Measurements from ENCODE around the gene HYCC2.
"Not testable (repeated sequence)": the region's sequence is repeated elsewhere in the genome, so short reads cannot be mapped to it uniquely, and the experiment has no call there.

Gene HYCC2

GRCh38 chr2:201071479-201072200 lies at the start of gene HYCC2, which contains the start of gene NDUFB3:
TSS of gene HYCC2 (minus strand) at chr2:201071671. CDS start at chr2:201024009, 47,662 bp downstream.
TSS of gene NDUFB3 (plus strand) at chr2:201072001. CDS start at chr2:201078883, 6,882 bp downstream.
- DNase-seq: peak; percentile 97

- no peak for DNase-seq
These were observed 47.7 kb upstream of the HYCC2 start for GRCh38 chr2:201118961-201119854.

- peak; percentile 85 for DNase-seq
These were observed 46.9 kb upstream of the HYCC2 start for GRCh38 chr2:201118121-201118960.

GRCh38 chr2:201117735-201118094 lies 46.2 kb upstream of the HYCC2 start:
- not testable (repeated sequence) for DNase-seq

DNA sequence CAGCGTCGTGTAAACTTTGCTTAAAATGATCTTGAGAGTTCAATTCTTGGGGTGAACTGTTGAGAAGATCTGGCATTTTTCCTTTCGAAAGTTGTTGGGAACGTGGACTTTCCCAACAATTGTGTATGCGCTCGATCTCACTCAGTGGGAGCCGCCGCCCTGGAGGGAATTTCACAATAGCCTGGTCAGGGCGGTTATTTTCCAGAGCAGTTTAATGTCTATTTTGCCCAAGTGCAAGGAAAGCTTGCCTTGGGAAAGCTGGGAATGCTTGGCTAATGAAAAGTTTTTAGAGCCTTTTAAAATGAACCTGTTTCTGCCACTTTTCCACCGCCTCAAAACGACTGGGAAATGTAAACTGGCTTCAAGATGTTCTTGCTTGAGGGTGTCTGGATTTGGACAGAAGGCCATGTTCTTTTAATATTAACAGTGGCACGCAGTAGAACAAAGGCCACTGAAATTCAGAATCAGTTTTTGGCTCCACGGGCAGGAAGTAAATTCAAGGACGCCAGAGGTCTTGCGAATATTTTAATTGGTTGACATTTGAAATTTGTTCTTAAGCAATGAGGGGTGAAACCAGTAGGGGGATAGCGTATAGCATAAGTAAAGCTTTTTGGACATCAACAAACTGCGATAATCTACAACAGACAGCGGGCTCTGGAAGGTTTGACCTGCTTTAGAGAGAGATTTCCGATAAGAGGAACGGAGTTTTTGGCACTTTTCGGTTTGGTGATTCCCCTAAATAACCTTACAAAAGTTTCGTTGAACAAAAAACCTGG lies 45.7 kb upstream of the HYCC2 start:
- peak; percentile 56 for DNase-seq

DNA sequence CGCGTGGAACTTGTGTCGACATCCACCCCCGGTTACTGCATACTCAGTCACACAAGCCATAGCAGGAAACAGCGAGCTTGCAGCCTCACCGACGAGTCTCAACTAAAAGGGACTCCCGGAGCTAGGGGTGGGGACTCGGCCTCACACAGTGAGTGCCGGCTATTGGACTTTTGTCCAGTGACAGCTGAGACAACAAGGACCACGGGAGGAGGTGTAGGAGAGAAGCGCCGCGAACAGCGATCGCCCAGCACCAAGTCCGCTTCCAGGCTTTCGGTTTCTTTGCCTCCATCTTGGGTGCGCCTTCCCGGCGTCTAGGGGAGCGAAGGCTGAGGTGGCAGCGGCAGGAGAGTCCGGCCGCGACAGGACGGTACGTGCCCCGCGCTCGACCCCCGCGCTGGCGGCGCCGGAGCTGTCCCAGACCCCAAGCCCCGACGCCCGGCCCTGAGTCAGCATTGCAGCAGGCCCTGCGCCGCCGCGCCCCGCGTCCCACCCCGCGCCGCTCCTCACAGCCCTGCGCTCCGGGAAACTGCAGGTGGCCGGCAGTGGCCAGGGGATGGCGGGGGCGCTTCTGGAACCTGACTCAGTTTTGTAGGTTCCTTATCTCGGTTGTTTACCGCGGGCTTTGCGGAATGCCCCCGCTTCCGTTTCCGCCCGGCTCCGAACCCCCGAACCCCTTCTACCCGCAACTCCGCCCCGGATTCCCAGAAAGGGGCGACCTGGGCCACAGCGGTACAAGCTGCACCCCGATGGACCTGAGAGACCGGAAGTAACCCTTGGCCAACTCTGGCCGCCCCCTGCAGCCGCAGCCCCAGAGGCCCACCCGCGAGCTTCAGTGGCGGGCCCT lies 44.9 kb upstream of the HYCC2 start, which contains the start of gene CFLAR:
CFLAR (plus strand) TSS at position 50 of the 844 bp plus-strand sequence. CDS start 13,702 bp downstream, outside the sequence.
- peak; percentile 41 for DNase-seq

GRCh38 chr2:201114846-201115245 lies 43.4 kb upstream of the HYCC2 start:
- no peak for DNase-seq

DNA sequence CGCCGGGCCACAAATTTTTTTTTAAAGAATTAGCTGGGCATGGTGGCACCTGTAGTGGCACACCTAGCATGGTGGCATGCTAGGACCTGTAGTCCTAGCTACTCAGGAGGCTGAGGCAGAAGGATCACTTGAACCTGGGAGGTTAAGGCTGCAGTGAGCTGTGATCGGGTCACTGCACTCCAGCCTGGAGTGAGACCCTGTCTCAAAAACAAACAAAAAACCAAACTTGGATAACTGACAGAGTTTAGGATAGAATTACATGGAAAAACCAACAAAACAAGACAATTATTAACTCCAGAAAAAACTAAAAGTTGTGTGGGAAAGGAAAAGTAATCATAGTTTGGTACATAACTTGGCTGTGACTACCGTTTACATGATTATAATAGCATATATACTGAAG lies 42.9 kb upstream of the HYCC2 start:
- DNase-seq: no peak

DNA sequence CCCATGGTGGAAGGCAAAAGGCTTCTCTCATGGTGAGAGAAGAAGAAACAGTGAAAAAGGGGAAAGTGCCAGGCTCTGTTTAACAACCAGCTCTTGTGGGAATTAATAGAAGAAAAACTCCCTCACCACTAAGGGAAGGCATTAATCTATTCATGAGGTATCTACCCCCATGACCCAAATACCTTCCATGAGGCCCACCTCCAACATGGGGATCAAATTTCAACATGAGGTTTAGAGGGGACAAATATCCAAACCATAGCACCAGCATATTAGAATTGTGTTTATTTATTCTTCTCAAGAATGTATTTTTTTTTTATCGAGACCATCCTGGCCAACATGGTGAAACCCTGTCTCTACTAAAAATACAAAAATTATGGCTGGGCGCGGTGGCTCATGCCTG lies 39.6 kb upstream of the HYCC2 start:
- no peak for DNase-seq

GRCh38 chr2:201110615-201111014 lies 39.1 kb upstream of the HYCC2 start:
- DNase-seq: no peak

GRCh38 chr2:201109186-201109585 lies 37.7 kb upstream of the HYCC2 start:
- no peak for DNase-seq

- no peak for DNase-seq
These were observed 36.9 kb upstream of the HYCC2 start for GRCh38 chr2:201108341-201108740.

- DNase-seq: no peak
These were observed 36.2 kb upstream of the HYCC2 start for GRCh38 chr2:201107624-201108023.

DNA sequence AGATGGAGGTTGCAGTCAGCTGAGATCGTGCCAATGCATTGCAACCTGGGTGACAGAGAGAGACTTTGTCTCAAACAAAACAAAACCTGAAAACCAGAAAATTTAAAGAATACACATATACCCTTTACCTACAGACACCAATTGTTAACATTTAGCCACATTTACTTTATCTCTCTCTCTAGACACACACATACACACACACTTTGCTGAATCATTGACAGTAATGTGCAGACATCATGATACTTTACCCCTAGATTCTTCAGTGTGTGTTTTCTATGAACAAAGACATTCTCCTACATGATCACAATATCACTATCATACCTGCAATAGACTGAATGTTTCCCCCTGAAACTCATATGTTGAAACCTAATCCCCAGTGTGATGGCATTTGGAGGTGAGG lies 34.3 kb upstream of the HYCC2 start:
- no peak for DNase-seq

DNA sequence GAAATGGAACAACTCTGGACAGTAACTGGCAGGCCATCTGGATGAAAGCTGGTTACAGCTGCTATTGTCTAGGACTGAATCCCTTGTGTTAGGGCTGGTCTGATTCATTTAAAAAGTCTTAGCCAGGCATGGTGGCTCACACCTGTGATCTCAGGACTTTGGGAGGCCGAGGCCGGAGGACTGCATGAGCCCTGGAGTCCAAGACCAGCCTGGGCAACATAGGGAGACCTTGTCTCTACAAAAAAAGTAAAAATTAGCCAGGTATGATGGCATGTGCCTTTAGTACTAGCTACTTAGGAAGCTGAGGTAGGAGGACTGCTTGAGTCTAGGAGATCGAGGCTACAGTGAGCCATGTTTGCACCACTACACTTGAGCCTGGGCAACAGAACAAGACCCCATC lies 29.0 kb upstream of the HYCC2 start:
- DNase-seq: no peak

DNA sequence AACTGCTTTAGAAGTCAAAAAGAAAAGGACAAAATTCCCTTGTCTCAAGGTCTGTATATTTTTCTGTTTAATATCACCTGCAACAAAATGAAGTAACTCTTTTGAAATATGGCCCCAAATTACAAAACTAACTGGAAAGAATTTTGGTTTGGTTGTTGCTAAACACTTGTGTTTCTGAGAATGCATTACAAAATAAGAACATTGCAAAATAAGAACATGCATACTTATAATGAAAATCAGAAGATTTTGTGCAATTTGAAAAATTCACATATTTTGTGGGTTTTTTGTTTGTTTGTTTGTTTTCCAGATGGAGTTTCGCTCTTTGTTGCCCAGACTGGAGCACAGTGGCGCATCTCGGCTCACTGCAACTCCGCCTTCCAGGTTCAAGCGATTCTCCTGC lies 22.1 kb upstream of the HYCC2 start:
- no peak for DNase-seq

- DNase-seq: no peak
These were observed 19.1 kb upstream of the HYCC2 start for GRCh38 chr2:201090574-201090973.

DNA sequence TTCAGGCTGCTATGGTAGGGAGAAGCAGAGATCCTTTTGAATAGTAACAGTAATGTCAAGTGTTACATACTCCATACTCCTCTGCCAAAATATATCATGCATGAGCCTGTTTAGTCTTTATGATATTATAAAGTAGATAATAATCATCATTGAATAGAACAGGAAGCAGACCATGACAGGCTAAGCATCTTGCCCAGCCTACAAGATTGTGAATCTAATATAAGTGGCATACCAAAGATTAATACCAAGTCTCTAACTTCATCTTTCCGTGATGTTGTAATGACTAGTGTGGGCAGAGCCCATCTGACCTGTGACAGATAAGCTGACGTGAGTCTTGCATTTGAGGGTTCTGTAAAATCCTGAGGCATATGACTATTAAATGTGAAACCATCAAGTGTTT lies 13.4 kb upstream of the HYCC2 start:
- no peak for DNase-seq

GRCh38 chr2:201074996-201075395 lies 3.5 kb upstream of the HYCC2 start:
- no peak for DNase-seq

DNA sequence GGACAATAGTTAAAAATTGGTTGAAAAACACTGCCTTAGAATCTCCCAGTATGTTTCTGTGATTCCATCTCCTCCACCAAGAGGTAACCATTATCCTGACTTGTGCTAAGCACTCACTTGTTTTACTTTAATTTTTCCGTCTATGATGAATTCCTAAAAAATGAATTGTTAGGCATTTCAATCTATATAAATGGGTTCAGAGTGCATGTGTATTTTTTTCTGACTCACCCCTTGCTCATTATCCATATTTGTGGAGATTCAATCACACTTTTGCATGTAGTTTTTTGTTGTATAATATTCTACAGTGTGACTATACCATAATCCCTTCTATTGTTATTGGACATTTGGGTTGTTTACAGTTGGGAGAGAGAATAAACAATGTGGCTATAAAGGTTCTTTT lies 1.6 kb upstream of the HYCC2 start:
- DNase-seq: no peak

DNA sequence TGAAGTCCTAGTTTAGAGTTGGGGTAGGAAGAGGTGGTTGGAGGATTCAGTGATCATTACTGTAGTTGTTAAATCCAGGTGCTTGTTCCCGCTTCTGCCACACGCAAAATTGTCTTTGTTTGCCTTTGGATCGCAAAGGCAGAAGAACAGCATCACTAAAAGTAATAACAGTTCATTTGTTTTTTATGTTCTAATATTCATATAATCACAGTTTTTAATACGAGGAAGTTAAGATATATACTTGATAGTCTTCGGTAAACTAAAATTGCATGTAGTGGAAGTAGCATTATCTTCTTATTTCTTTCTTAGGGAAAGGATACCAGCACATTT lies 695 bp upstream of the HYCC2 start:
- DNase-seq: no peak

Data from midbrain (tissue), 1 donor.